Left lung (tissue), 10 donors: ENCODE results near the gene CATSPERZ. TPM values are rescaled to one million over a fixed set of nuclear protein-coding genes. Genes with fewer than 3 reads are reported as not detected.

Experiments
- ATAC-seq: fragments of 200-7000 bp; cut with Tn5 transposase; one replicate; pipeline ENCODE4 v1.9.1; 2020; ENCODE audit warnings: moderate library complexity
- DNase-seq, 4 donors: peaks; one replicate each; pipeline ENCODE4 v3.0.0-alpha.2; 2013 to 2020
- H3K27ac ChIP-seq, 2 donors: fragments of 200-600 bp; sonication (generic) in 1 of 2; one replicate each; pipeline versions ENCODE4 v1.5.0 to v1.8.0; 2020 to 2021
- H3K27me3 ChIP-seq, 2 donors: fragments of 200-600 bp; sonication (generic) in 1 of 2; one replicate each; pipeline versions ENCODE4 v1.5.0 to v1.8.0; 2020 to 2021
- H3K36me3 ChIP-seq, 2 donors: fragments of 200-600 bp; sonication (generic) in 1 of 2; one replicate each; pipeline versions ENCODE4 v1.5.0 to v1.8.0; 2020 to 2021
- H3K4me1 ChIP-seq, 2 donors: fragments of 200-600 bp; one replicate each; pipeline ENCODE4 v1.8.0; 2021
- H3K4me3 ChIP-seq, 2 donors: fragments of 200-600 bp; sonication (generic) in 1 of 2; one replicate each; pipeline versions ENCODE4 v1.5.0 to v1.8.0; 2020 to 2021; ENCODE audit warnings: mild to moderate bottlenecking in 1 of 2
- H3K9me3 ChIP-seq, 2 donors: fragments of 200-600 bp; sonication (generic) in 1 of 2; one replicate each; pipeline versions ENCODE4 v1.5.0 to v1.8.0; 2020 to 2021
- CTCF ChIP-seq, 2 donors: fragments of 200-600 bp; sonication (generic) in 1 of 2; IDR thresholded peaks; one replicate each; pipeline versions ENCODE4 v1.5.0 to v1.8.0; 2021; ENCODE audit warnings: antibody characterized with exemption in 2 of 2
- intact Hi-C, 2 donors: fragments of 100-400 bp; cut with DNase I; formaldehyde crosslinking; loops; one replicate each; pipeline versions ENCODE4 v1.11.2 to v1.14.2; 2022
- polyA plus RNA-seq, 6 donors: library from polyadenylated mRNA; unstranded; fragments of 120-200 nt; gene quantifications; one replicate each; pipeline ENCODE4 v1.2.1, GENCODE V29; 2013; ENCODE audit not compliant: insufficient read length in 6 of 6
- total RNA-seq, 2 donors: library from RNA; stranded (reverse); fragmentation: NEBNext Ultra II Directional; extraction: Animal tissue kit (Norgen Biotek cat#: 25700); gene quantifications; one replicate each; pipeline ENCODE4 v1.2.1, GENCODE V29; 2021
- donor health status: DM: no; HTN: yes; CAD: no.
- donor health status: DM: no; HTN: no; CAD: no.

Gene CATSPERZ
- total and polyA plus RNA-seq, 8 donors = not detected

DNA sequence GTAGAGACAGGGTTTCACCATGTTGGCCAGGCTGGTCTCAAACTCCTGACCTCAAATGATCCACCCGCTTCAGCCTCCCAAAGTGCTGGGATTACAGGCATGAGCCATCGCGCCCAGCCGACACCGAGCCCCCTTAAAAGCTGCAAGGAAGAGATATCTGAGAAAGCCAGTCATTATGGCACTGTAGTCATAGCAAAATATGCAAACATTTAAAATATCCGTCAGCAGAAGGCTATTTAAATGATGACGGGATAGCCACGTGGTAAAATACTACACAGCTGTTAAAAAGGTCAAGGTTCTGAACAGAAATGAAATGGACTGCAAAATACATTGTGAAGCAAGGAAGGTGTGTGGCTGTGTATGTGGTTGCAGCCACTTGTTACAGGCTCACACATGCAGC is 33.4 kb downstream of the CATSPERZ start:
- DNase-seq (no peak), ATAC-seq (no peak)
- Histone ChIP-seq H3K36me3 (no peaks in the 10 kb centered on the region), H3K4me1 (peaks cover 14 to 32% of the 10 kb centered on the region in 2 donors), H3K27me3 (no peaks in the 10 kb centered on the region), H3K27ac (no peak overlapping the region), H3K4me3 (no peak overlapping the region), H3K9me3 (no peaks in the 10 kb centered on the region)
- intact Hi-C loops = no loop called here
- no peak for TF ChIP-seq CTCF (IDR thresholded peaks at IDR 0.05)

GRCh38 chr11:64334764-64335735 is 34.9 kb downstream of the CATSPERZ start:
- peak overlapping the region in 1 of 2 donors; percentile 64 for H3K27ac ChIP-seq
- peak; percentile 81 for ATAC-seq
- no peaks in the 10 kb centered on the region for H3K27me3 ChIP-seq
- intact Hi-C loops = no loop called here
- peak in 1 of 4 donors; percentile 81 for DNase-seq
- H3K36me3 ChIP-seq = no peaks in the 10 kb centered on the region
- H3K4me1 ChIP-seq = peaks cover 14 to 47% of the 10 kb centered on the region in 2 donors
- TF ChIP-seq CTCF (IDR thresholded peaks at IDR 0.05) = no peak
- H3K9me3 ChIP-seq = no peaks in the 10 kb centered on the region
- no peak overlapping the region for H3K4me3 ChIP-seq

GRCh38 chr11:64337538-64338249 is 37.5 kb downstream of the CATSPERZ start:
- H3K36me3 ChIP-seq = no peaks in the 10 kb centered on the region
- peak overlapping the region in 1 of 2 donors; percentile 86 for H3K27ac ChIP-seq
- no peaks in the 10 kb centered on the region for H3K9me3 ChIP-seq
- no peaks in the 10 kb centered on the region for H3K27me3 ChIP-seq
- no peak for TF ChIP-seq CTCF (IDR thresholded peaks at IDR 0.05)
- intact Hi-C loops = no loop called here
- H3K4me1 ChIP-seq = peaks cover 8 to 53% of the 10 kb centered on the region in 2 donors
- ATAC-seq (no peak), DNase-seq (no peak)
- H3K4me3 ChIP-seq = no peak overlapping the region

DNA sequence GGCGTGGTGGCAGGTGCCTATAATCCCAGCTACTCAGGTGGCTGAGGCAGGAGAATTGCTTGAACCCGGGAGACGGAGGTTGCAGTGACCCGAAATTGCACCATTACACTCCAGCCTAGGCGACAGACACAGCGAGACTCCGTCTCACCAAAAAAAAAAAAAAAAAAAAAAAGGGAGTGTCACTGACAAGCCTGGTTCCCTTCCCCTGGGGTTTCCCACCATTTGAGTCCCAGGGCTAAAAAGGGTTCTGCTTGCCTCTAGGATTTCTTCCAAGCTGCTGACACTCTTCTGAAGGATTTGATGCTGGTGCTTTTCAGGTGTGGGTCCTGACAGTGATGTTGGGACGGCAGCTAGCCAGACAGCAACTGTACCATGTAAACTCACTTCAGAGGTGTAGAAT is 38.6 kb downstream of the CATSPERZ start:
- H3K27me3 ChIP-seq = no peaks in the 10 kb centered on the region
- no peak for DNase-seq
- intact Hi-C loops = no loop called here
- H3K27ac ChIP-seq = peak overlapping the region in 1 of 2 donors; percentile 86
- no peak overlapping the region for H3K4me3 ChIP-seq
- peaks cover 0 to 7% of the 10 kb centered on the region in 2 donors for H3K36me3 ChIP-seq
- peaks cover 8 to 56% of the 10 kb centered on the region in 2 donors for H3K4me1 ChIP-seq
- TF ChIP-seq CTCF (IDR thresholded peaks at IDR 0.05) = no peak
- ATAC-seq = no peak
- H3K9me3 ChIP-seq = no peaks in the 10 kb centered on the region

- DNase-seq = no peak
- Histone ChIP-seq H3K9me3 (no peaks in the 10 kb centered on the region), H3K27me3 (no peaks in the 10 kb centered on the region), H3K4me3 (no peak overlapping the region), H3K36me3 (peaks cover 0 to 13% of the 10 kb centered on the region in 2 donors), H3K27ac (peak overlapping the region in 1 of 2 donors; percentile 86), H3K4me1 (peaks cover 8 to 56% of the 10 kb centered on the region in 2 donors)
- intact Hi-C loops = no loop called here
- ATAC-seq = no peak
- TF ChIP-seq CTCF (IDR thresholded peaks at IDR 0.05) = no peak
These were observed 39.1 kb downstream of the CATSPERZ start for GRCh38 chr11:64339286-64339685.
